Activated CD4-positive, alpha-beta memory T cell treated with anti-CD3 and anti-CD28 coated beads, Interleukin-2, amount 10 ng/mL, durations not matched to agents 7 days and 5 days (primary cell): ENCODE measurements around the gene ADM2. TPM values are rescaled to one million over a fixed set of nuclear protein-coding genes. Genes with fewer than 3 reads are reported as not detected.

Experiments used
- CTCF ChIA-PET: fragments of 350-600 bp; sonication (Branson Sonifier 250); formaldehyde crosslinking; loops from one replicate; lab custom pipeline; 2021; ENCODE audit warnings: antibody characterized with exemption, inconsistent platforms; lab: Charles Lee
- POLR2A ChIA-PET: fragments of 350-600 bp; sonication (Branson Sonifier 250); formaldehyde crosslinking; loops from one replicate; lab custom pipeline; 2021; ENCODE audit warnings: antibody characterized with exemption; lab: Charles Lee
- DNase-seq: peaks from one replicate; pipeline ENCODE4 v3.0.0-alpha.2; 2020
- H3K27ac Mint-ChIP-seq: one replicate; pipeline ENCODE4 v1.8.0; 2021; ENCODE audit warnings: mild to moderate bottlenecking, mixed read lengths
- H3K27me3 Mint-ChIP-seq: one replicate; pipeline ENCODE4 v1.8.0; 2021; ENCODE audit warnings: mixed read lengths
- H3K36me3 Mint-ChIP-seq: one replicate; pipeline ENCODE4 v1.8.0; 2021; ENCODE audit warnings: low read depth, mixed read lengths
- H3K4me1 Mint-ChIP-seq: one replicate; pipeline ENCODE4 v1.8.0; 2021; ENCODE audit warnings: mixed read lengths
- H3K4me3 Mint-ChIP-seq: one replicate; pipeline ENCODE4 v1.8.0; 2021; ENCODE audit warnings: mild to moderate bottlenecking, mixed read lengths
- H3K9me3 Mint-ChIP-seq: one replicate; pipeline ENCODE4 v1.8.0; 2021; ENCODE audit warnings: mixed read lengths
- total RNA-seq, 2 experiments: library from RNA; stranded (reverse); gene quantifications; one replicate each; pipeline ENCODE4 v1.2.3, GENCODE V29; 2021

Gene ADM2
- total RNA-seq, 2 experiments from 2014 or later = 7.6 to 8.8 TPM

DNA sequence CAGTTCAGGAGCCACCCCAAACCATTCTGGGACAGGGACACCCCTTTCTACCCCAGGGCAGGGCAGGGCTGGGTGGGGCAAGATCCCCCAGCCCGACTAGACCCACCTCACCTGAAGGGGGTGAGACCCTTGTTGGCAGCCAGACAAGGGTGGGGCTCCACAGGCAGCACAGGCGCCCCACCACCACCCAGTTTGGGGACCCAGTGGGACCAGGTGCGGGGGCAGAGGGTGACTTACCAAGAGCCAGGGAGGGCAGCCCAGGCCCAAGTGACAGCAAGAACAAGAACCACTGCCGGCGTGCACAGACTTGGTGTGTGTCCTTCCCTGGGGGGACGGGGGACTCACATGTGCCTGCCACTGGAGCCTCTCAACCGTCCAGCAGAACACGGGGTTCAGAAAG lies 2.2 kb downstream of the ADM2 start:
- Mint-ChIP-seq H3K9me3 (no peaks in the 10 kb centered on the region), H3K36me3 (no peaks in the 10 kb centered on the region), H3K4me1 (peaks cover 4% of the 10 kb centered on the region), H3K27ac (no peak overlapping the region), H3K27me3 (peaks cover 9% of the 10 kb centered on the region), H3K4me3 (no peak overlapping the region)
- no peak for DNase-seq
- ChIA-PET POLR2A (interaction anchor here (1.5 kb wide), 1 partner anchor 10 kb away, joined by 4 read pairs; no protein-coding TSS in a partner anchor), CTCF (interaction anchor here (1.3 kb wide), 1 partner anchor 138 kb away, joined by 3 read pairs; no protein-coding TSS in a partner anchor)

DNA sequence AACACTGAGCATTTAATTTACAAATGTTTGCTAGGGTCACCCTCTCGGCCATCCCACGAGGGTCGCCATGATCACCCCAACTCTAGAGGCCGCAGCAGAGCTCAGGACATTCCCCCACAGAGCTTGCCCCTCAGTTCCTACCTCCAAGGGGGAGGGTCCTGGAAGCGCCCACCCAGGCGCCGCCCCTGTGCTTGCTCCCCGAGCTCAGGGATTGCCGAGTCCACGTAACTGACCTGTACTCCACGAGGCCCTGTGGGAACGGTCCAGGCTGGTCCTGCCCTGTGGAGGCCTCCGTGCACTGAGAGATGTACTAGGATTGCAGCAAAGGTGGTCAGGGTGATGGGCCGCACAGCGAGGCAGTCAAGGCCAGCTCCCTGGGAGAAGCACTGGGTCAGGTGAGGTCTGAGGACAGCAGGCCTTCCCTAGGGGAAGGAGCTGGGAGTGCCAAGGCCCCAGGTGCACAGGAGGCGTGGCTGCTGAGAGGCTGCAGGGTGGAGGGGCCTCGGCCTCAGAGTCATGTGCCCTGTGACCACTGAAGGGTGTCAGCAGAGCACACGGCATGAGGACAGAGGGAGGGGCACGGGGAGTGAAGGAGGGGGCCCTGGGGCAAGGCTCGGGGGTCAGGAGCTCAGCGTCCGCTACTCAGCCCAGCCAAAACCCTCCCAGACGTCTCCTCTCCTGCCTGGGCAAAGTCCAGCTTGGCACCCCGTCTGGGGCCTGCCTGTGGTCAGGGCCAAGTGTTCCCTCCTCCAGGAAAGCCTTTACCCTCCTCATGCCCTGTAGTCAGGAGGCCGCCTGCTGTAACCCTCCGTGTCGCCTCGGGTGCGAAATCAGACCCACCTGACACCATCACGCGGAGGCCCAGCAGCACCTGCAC lies 2.9 kb downstream of the ADM2 start:
- Mint-ChIP-seq H3K36me3 (no peaks in the 10 kb centered on the region), H3K27ac (no peak overlapping the region), H3K4me1 (peaks cover 4% of the 10 kb centered on the region), H3K27me3 (peaks cover 9% of the 10 kb centered on the region), H3K4me3 (no peak overlapping the region), H3K9me3 (no peaks in the 10 kb centered on the region)
- DNase-seq = no peak
- CTCF ChIA-PET = interaction anchor here (0.6 to 1.7 kb wide), 2 partner anchors 14 to 109 kb away, joined by 3 to 5 read pairs; no protein-coding TSS in a partner anchor
- POLR2A ChIA-PET = interaction anchor here (1.5 kb wide), 1 partner anchor 11 kb away, joined by 4 read pairs; no protein-coding TSS in a partner anchor

DNA sequence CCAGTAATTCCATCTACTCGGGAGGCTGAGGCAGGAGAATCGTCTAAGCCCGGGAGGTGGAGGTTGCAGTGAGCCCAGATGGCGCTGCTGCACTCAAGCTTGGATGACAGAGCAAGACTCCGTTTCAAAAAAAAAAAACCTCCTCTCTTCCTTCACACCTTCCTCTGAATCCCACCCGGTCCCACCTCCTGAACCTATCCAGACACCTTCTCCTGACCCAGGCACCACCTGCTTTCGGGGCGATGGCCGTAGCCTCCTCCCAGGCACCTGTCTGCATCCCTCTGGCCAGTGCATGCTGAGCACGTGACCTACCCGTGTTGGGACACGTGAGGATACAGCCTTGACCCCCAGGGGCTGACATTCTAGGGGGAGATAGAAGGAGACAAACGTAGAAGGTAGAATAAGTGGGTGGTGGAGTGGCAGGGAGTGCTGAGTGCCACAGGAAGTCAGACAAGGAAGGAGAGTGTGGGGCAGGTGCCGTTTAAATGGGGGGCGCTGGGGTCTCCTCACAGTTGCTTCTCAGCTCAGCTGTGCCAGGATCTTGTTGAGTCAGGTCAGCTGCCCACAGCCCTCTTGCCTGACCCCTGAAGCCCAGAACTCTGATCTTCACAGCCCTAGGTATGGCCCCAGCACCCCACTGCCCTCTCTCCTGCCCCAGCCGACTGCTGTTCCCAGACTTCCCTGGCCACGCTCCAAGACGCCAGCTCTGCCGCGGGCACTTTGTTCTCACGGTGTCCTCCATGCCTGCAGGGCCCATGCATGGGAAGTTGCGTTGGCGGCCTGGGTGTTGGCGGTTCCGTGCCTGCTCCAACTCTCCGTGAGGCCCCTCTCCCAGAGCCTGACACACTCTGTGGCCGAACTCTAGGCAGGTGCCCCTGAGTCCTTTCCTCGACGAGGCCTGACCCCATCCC lies 4.1 kb downstream of the ADM2 start:
- ChIA-PET CTCF (interaction anchor here (1.7 kb wide), 1 partner anchor 12 kb away, joined by 5 read pairs; no protein-coding TSS in a partner anchor), POLR2A (interaction anchor here (1.5 kb wide), 1 partner anchor 12 kb away, joined by 4 read pairs; no protein-coding TSS in a partner anchor)
- Mint-ChIP-seq H3K27ac (no peak overlapping the region), H3K4me1 (peaks cover 3% of the 10 kb centered on the region), H3K27me3 (no peaks in the 10 kb centered on the region), H3K36me3 (no peaks in the 10 kb centered on the region), H3K4me3 (no peak overlapping the region), H3K9me3 (no peaks in the 10 kb centered on the region)
- no peak for DNase-seq

DNA sequence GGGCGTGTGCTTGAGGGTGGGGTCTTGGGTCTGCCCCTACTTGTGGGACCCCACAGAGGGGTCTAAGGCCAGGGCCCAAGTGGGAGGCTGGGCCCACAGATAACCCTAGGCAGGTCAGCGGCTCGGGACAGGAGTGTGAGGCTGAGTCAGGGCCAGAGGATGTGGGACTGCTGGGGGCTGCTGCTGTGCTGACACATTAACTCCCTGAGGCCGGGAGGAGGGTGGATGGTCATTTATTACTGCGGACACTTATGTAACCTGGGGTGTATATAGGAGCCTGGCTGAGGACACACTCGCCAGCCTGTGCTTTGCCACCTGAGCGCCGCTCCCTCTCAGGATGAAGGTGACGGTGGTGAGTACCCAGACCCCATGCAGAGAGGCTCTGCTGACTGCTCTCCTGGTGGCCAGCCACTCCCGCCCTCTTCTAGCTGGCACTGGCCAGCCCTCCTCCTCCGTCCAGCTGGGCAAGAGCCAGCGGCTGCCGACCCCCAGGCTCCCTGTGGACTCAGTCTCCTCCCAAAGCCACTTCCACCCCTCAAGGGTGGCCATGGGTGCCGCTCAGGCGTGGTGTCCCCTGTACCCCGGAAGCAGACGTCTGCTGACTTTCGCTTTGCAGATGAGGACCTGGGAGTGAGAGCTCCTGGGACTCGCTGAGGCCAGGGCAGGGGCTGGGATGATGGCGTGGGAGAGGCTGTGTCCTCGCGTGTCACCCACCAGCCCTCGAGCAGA lies 5.4 kb downstream of the ADM2 start, which contains the start of gene MIOX:
TSS of gene MIOX (plus strand) at position 299 of the 729 bp plus-strand sequence. CDS start at position 338, 39 bp downstream.
- no peak within 1 kb of the TSS for H3K27ac Mint-ChIP-seq
- H3K4me3 Mint-ChIP-seq = no peak within 1 kb of the TSS
- H3K27me3 Mint-ChIP-seq = peaks cover 1% of the 10 kb centered on the region
- CTCF ChIA-PET = no interaction called here
- DNase-seq = no peak
- POLR2A ChIA-PET = no interaction called here
- H3K9me3 Mint-ChIP-seq = no peaks in the 10 kb centered on the region
- H3K4me1 Mint-ChIP-seq = peaks cover 9% of the 10 kb centered on the region
- H3K36me3 Mint-ChIP-seq = no peaks in the 10 kb centered on the region

DNA sequence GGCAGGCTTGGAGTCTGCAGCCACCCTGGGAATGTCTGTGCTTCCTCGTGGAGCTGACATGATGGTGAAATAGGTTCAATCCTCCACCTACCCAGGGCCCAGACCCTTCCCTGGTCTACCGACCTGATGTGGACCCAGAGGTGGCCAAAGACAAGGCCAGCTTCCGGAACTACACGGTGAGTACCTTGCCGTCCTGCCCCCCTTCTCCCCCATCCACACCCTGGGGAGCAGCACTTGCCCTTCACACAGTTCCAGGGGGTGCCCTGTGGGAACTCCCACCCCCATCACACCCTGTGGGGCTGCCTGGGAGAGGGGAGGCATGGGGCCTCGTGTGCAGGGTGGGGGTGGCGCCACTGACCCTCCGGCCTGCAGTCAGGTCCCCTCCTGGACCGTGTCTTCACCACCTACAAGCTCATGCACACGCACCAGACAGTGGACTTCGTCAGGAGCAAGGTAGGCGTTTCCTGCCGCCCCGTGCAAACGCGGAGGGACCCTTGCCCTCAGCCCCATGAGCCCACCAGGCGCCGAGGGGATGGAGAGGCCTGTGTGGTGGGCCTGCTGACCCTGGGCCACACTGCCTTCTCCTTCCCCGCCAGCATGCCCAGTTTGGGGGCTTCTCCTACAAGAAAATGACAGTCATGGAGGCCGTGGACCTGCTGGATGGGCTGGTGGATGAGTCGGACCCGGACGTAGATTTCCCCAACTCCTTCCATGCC lies 6.1 kb downstream of the ADM2 start:
- no peak for DNase-seq
- ChIA-PET POLR2A (no interaction called here), CTCF (no interaction called here)
- Mint-ChIP-seq H3K4me3 (no peak overlapping the region), H3K4me1 (peaks cover 9% of the 10 kb centered on the region), H3K27ac (no peak overlapping the region), H3K9me3 (no peaks in the 10 kb centered on the region), H3K27me3 (peaks cover 1% of the 10 kb centered on the region), H3K36me3 (no peaks in the 10 kb centered on the region)

DNA sequence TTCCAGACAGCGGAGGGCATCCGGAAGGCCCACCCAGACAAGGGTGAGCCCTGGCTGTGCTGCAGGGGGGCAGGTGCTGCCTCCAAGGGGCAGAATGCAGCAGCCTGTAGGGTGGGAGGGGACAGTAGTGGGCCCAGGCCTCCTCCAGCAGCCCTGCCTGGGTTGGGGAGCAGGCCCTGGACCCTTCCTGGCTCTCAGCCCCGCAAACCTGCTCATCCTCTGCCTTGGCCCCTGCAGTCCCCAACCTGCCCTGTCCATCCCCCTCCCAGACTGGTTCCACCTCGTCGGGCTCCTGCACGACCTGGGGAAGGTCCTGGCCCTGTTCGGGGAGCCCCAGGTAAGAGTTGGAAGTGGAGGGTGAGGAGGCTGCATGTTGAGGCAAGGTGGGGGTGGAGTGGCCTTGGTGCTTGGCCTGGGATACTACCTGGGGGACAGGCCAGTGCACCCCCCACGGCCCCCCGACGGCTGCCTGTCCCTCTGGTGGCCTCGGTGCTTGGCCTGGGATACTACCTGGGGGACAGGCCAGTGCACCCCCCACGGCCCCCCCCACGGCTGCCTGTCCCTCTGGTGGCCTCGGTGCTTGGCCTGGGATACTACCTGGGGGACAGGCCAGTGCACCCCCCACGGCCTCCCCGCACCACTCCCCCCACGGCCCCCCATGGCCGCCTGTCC lies 6.8 kb downstream of the ADM2 start:
- H3K27ac Mint-ChIP-seq = no peak overlapping the region
- peaks cover 9% of the 10 kb centered on the region for H3K4me1 Mint-ChIP-seq
- H3K9me3 Mint-ChIP-seq = no peaks in the 10 kb centered on the region
- ChIA-PET POLR2A (no interaction called here), CTCF (no interaction called here)
- no peaks in the 10 kb centered on the region for H3K36me3 Mint-ChIP-seq
- peaks cover 1% of the 10 kb centered on the region for H3K27me3 Mint-ChIP-seq
- no peak overlapping the region for H3K4me3 Mint-ChIP-seq
- no peak for DNase-seq

DNA sequence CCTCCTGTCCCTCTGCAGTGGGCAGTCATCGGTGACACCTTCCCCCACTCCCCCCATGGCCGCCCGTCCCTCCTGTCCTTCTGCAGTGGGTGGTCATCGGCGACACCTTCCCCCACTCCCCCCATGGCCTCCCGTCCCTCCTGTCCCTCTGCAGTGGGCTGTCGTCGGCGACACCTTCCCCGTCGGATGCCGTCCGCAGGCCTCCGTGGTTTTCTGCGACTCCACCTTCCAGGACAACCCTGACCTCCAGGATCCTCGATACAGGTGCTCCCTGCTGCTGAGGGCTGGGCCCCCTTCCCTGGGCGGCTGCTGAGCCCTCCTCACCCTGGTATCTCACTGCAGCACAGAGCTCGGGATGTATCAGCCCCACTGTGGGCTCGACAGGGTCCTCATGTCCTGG lies 7.5 kb downstream of the ADM2 start:
- POLR2A ChIA-PET = no interaction called here
- Mint-ChIP-seq H3K27me3 (peaks cover 1% of the 10 kb centered on the region), H3K4me1 (peaks cover 9% of the 10 kb centered on the region), H3K4me3 (no peak overlapping the region), H3K9me3 (no peaks in the 10 kb centered on the region), H3K27ac (no peak overlapping the region), H3K36me3 (no peaks in the 10 kb centered on the region)
- DNase-seq = no peak
- CTCF ChIA-PET = no interaction called here

DNA sequence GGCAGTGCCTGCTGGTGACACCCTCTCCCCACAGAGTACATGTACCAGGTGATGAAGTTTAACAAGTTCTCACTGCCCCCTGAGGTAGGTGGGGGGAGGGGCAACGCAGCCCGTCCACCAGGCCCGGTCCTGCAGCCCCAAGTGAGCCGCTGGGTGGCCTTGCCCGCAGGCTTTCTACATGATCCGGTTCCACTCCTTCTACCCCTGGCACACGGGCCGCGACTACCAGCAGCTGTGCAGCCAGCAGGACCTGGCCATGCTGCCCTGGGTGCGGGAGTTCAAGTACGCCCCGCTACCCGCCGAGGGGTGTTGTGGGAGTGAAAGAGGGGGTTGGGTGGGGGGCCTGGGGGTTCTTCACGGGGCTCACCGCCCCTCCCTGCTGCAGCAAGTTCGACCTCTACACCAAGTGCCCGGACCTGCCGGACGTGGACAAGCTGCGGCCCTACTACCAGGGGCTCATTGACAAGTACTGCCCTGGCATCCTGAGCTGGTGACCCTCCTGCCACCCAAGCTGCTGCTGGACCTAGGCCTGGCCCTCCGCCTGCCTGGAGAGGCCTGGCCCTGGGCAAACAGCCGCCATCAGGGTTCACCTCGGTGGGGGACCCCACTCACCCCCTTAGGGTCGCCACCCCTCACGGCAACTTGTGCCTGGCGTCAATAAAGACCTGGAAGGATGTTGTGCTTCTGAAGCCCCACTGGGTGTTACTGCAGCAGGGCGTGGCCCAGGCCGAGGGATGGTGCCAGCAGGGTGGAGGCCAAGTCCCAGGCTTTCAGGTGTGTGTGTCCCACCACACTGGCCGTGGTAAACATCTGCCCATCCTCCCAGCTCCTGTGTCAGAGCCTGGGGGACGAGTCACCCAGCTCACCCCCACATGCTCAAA lies 8.3 kb downstream of the ADM2 start:
- Mint-ChIP-seq H3K9me3 (no peaks in the 10 kb centered on the region), H3K36me3 (no peaks in the 10 kb centered on the region), H3K27me3 (peaks cover 1% of the 10 kb centered on the region), H3K27ac (no peak overlapping the region), H3K4me1 (peaks cover 9% of the 10 kb centered on the region), H3K4me3 (no peak overlapping the region)
- ChIA-PET CTCF (no interaction called here), POLR2A (no interaction called here)
- no peak for DNase-seq

DNA sequence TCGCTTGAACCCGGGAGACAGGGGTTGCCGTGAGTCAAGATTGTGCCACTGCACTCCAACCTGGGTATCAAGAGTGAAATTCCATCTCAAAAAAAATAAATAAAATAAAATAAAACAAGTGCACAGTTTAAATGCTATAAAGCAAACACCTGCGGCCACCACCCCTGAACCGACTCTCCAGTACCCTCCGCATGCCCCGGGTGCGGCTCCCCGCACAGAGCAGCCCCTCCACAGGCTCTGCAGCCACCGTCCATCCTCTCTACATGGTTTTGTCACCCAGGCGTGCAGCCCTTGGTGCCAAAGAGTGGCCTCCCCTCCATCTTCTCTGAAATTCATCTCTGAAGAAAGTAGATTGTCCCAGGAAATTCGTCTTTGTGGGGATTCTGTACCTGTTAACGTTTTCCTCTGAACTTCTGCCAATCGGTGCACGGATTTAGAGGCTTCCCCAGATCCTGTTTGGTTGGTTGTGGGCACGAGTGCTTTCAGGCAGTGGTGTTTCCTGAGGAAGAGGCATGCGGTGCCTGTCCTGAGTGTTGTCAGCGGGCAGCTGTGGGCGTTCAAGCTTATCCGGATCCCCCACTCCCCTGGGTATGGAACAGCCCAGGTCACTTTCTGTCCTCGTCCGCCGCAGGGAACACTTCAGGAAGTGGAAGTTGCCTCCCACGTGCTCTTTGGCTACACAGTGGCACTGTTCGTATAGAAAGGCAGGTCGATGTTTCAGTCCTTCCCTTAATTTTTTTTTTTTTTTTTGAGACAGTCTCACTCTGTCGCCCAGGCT lies 9.4 kb downstream of the ADM2 start:
- Mint-ChIP-seq H3K36me3 (no peaks in the 10 kb centered on the region), H3K27me3 (peaks cover 1% of the 10 kb centered on the region), H3K4me3 (no peak overlapping the region), H3K4me1 (peaks cover 9% of the 10 kb centered on the region), H3K27ac (no peak overlapping the region), H3K9me3 (no peaks in the 10 kb centered on the region)
- ChIA-PET POLR2A (interaction anchor here (1.0 to 1.1 kb wide), 3 partner anchors 8 to 21 kb away, joined by 3 to 4 read pairs (median 3); partner anchors contain the start of gene LMF2), CTCF (interaction anchor here (1.2 kb wide), 1 partner anchor 35 kb away, joined by 4 read pairs; the partner anchor contains the start of gene SCO2)
- DNase-seq = no peak

DNA sequence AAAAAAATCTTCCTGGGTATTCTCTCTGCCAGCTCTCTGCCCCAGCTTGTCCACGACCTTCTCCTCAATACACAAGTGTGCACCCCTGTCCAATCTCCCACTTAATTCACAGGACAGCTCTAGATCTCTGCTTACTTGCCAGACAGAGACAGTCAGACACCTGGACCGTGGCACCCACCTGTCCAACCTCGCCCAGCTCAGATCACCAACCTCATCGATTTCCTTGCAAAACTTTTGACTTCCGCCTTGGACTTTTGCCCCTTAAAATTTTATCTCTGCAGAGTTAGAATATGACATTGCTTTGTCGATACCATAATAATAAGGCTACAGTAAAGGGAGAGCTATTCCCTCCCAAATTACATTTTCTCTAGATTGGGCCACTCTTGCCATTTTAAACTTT lies 15.8 kb downstream of the ADM2 start:
- Mint-ChIP-seq H3K9me3 (no peaks in the 10 kb centered on the region), H3K4me1 (peaks cover 2% of the 10 kb centered on the region), H3K4me3 (no peak overlapping the region), H3K36me3 (peaks cover 1% of the 10 kb centered on the region), H3K27ac (no peak overlapping the region), H3K27me3 (no peaks in the 10 kb centered on the region)
- ChIA-PET CTCF (interaction anchor here (0.8 to 3.0 kb wide), 17 partner anchors 9 to 259 kb away, joined by 3 to 13 read pairs (median 5); partner anchors contain the start of genes SCO2 and SYCE3), POLR2A (interaction anchor here (1.2 to 3.6 kb wide), 4 partner anchors 11 to 41 kb away, joined by 4 to 21 read pairs (median 6); partner anchors contain the start of genes LMF2 and NCAPH2)
- no peak for DNase-seq
